ENCODE results near the gene PRDM16.

The PRDM16 gene

GRCh38 chr1:3469849-3470649 lies 401.0 kb downstream of the PRDM16 start:
- TF ChIP-seq, protein P1, sequence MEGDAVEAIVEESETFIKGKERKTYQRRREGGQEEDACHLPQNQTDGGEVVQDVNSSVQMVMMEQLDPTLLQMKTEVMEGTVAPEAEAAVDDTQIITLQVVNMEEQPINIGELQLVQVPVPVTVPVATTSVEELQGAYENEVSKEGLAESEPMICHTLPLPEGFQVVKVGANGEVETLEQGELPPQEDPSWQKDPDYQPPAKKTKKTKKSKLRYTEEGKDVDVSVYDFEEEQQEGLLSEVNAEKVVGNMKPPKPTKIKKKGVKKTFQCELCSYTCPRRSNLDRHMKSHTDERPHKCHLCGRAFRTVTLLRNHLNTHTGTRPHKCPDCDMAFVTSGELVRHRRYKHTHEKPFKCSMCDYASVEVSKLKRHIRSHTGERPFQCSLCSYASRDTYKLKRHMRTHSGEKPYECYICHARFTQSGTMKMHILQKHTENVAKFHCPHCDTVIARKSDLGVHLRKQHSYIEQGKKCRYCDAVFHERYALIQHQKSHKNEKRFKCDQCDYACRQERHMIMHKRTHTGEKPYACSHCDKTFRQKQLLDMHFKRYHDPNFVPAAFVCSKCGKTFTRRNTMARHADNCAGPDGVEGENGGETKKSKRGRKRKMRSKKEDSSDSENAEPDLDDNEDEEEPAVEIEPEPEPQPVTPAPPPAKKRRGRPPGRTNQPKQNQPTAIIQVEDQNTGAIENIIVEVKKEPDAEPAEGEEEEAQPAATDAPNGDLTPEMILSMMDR (IDR thresholded peaks at IDR 0.05; ENCODE audit: insufficient read depth, low read length, poor library complexity, severe bottlenecking) = no peak
- H3K4me3 ChIP-seq (replicated peaks; ENCODE audit: low read depth, low read length) = no peak overlapping the region
- no peaks in the 10 kb centered on the region for H3K36me3 ChIP-seq (ENCODE audit: control insufficient read depth, insufficient read depth, low read length)
- peaks cover 1% of the 10 kb centered on the region; the same call in 1 of the 2 replicates for H3K27me3 ChIP-seq (replicated peaks; ENCODE audit: control insufficient read depth, insufficient read depth, low read length)
- no peak for DNase-seq (ENCODE audit: extremely low read depth, insufficient read length)

DNA sequence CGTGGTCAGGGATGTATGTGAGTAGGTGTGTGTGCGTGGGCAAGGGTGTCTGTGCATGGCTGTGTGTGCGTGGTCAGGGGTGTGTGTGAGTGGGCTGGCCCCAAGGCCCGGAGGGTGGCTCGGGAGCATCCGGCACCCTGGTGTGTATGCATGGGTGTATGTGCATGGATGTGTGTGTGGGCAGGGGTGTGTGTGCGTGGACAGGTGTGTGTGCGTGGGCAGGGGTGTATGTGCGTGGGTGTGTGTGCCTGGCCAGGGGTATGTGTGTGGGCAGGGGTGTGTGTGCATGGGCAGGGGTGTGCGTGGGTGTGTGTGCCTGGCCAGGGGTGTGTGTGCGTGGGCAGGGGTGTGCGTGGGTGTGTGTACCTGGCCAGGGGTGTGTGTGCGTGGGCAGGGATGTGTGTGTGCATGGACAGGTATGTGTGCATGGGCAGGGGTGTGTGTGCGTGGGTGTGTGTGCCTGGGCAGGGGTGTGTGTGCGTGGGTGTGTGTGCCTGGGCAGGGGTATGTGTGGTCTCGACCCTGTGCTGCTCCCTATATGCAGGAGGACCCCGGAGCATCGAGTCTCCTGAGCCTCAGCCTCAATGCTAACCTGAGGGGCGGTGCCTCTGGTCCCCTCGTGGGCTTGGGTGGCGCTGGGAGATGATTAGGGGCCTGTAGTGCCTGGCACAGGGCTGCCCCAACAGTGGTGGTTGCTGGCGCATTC lies 401.8 kb downstream of the PRDM16 start:
- H3K27me3 ChIP-seq (replicated peaks; ENCODE audit: control insufficient read depth, insufficient read depth, low read length) = peaks cover 1% of the 10 kb centered on the region; the same call in 1 of the 2 replicates
- no peak for DNase-seq (ENCODE audit: extremely low read depth, insufficient read length)
- TF ChIP-seq, protein P1 (IDR thresholded peaks at IDR 0.05; ENCODE audit: insufficient read depth, low read length, poor library complexity, severe bottlenecking) = no peak
- no peaks in the 10 kb centered on the region for H3K36me3 ChIP-seq (ENCODE audit: control insufficient read depth, insufficient read depth, low read length)
- H3K4me3 ChIP-seq (replicated peaks; ENCODE audit: low read depth, low read length) = no peak overlapping the region

GRCh38 chr1:3471356-3472087 lies 402.5 kb downstream of the PRDM16 start:
- H3K27me3 ChIP-seq (replicated peaks; ENCODE audit: control insufficient read depth, insufficient read depth, low read length) = no peaks in the 10 kb centered on the region
- TF ChIP-seq, protein P1 (IDR thresholded peaks at IDR 0.05; ENCODE audit: insufficient read depth, low read length, poor library complexity, severe bottlenecking) = no peak
- H3K4me3 ChIP-seq (replicated peaks; ENCODE audit: low read depth, low read length) = no peak overlapping the region
- DNase-seq (ENCODE audit: extremely low read depth, insufficient read length) = no peak
- no peaks in the 10 kb centered on the region for H3K36me3 ChIP-seq (ENCODE audit: control insufficient read depth, insufficient read depth, low read length)

DNA sequence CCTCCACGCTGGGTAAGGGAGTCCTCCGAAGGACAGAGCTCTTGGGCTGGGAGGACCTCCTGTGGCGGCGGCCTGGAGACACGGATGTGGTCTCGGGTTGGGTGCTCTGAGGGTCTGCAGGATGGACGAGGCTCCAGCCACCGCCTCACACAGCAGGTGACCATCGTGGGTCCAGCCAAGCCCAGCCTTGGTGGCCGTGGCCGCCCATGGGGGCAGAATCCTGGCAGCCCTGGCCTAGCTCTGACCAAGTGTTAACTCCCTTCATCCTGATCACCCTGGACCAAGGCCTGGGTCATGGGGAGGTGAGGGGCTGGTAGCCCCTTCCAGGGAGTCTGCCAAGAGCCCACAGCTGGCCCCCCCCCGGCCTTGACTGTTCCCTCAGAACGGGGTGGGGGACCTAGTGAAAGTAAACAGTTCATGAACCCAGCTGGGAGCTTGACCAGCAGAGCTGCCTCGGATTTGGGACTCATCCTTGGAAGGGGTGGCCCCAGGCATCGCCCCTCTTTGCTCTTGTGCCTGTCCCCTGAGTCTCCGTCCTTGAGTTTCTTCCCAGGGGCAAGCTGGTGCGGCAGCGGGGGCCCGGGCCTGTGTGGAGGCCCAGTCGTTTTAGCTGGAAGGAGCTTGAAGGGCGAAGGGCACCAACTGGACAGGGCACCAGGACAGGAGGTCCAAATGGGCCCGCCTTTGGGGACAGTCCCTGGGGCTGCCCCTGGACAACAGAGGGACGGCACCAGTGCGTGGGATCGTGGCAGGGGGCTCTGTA lies 403.3 kb downstream of the PRDM16 start:
- DNase-seq (ENCODE audit: extremely low read depth, insufficient read length) = no peak
- H3K27me3 ChIP-seq (replicated peaks; ENCODE audit: control insufficient read depth, insufficient read depth, low read length) = no peaks in the 10 kb centered on the region
- no peak overlapping the region for H3K4me3 ChIP-seq (replicated peaks; ENCODE audit: low read depth, low read length)
- TF ChIP-seq, protein P1 (IDR thresholded peaks at IDR 0.05; ENCODE audit: insufficient read depth, low read length, poor library complexity, severe bottlenecking) = no peak
- H3K36me3 ChIP-seq (ENCODE audit: control insufficient read depth, insufficient read depth, low read length) = no peaks in the 10 kb centered on the region

- H3K36me3 ChIP-seq (ENCODE audit: control insufficient read depth, insufficient read depth, low read length) = no peaks in the 10 kb centered on the region
Observed at GRCh38 chr1:3472906-3473305, 403.9 kb downstream of the PRDM16 start.

More at GRCh38 chr1:3472906-3473305, 403.9 kb downstream of the PRDM16 start:
- no peak for DNase-seq (ENCODE audit: extremely low read depth, insufficient read length)
- no peak overlapping the region for H3K4me3 ChIP-seq (replicated peaks; ENCODE audit: low read depth, low read length)
- TF ChIP-seq, protein P1 (IDR thresholded peaks at IDR 0.05; ENCODE audit: insufficient read depth, low read length, poor library complexity, severe bottlenecking) = no peak
- no peaks in the 10 kb centered on the region for H3K27me3 ChIP-seq (replicated peaks; ENCODE audit: control insufficient read depth, insufficient read depth, low read length)

Data from GM06990 (cell line).